Activated CD8-positive, alpha-beta memory T cell treated with anti-CD3 and anti-CD28 coated beads for 1 hour (primary cell): ENCODE results near the gene AMER3.

Source experiments
- DNase-seq, 2 donors: peaks; one replicate each; pipeline ENCODE4 v3.0.0-alpha.2; 2020; ENCODE audit warnings: low read depth in 1 of 2; ENCODE audit errors: extremely low read depth in 1 of 2

AMER3 gene

GRCh38 chr2:130813722-130814121, 58.4 kb downstream of the AMER3 start:
- no peak for DNase-seq

GRCh38 chr2:130814931-130815680, 59.8 kb downstream of the AMER3 start:
- no peak for DNase-seq
